SK-MEL-5 (cell line): ENCODE measurements around the gene CLTC. TPM values are rescaled to one million over a fixed set of nuclear protein-coding genes. Genes with fewer than 3 reads are reported as not detected.
"Not testable (repeated sequence)": the region's sequence is repeated elsewhere in the genome, so short reads cannot be mapped to it uniquely, and the experiment has no call there.

Experiments
- DNase-seq: peaks from one replicate; pipeline ENCODE4 v3.0.0-alpha.2; 2016; ENCODE audit warnings: low read depth, low spot score
- in situ Hi-C: cut with HindIII; loops from 2 replicates; pipeline ENCODE4 v1.10.0; 2016; ENCODE audit warnings: low sequenced_read_pairs, high pct_unique_total_duplicates, low pct_unique_long_range_greater_than_20kb
- polyA plus RNA-seq, 2 experiments: library from polyadenylated mRNA; depleted of rRNA; stranded (reverse); fragments of >200 nt; gene quantifications; 2 replicates each; pipeline ENCODE4 v1.2.3, GENCODE V29; 2015
- total RNA-seq: library from RNA; depleted of rRNA; stranded (reverse); fragments of >200 nt; shearing (Covaris generic); gene quantifications from 2 replicates; pipeline ENCODE4 v1.2.3, GENCODE V29; 2014; rRNA removed

The CLTC gene
- total RNA-seq, result 471 and 485 TPM in 2 replicates
- 402 and 619 TPM in 2 replicates for polyA plus RNA-seq (2015; cell fraction: cytosol; rRNA removed)
- polyA plus RNA-seq (2015; cell fraction: nucleus; rRNA removed), result 214 and 271 TPM in 2 replicates

DNA sequence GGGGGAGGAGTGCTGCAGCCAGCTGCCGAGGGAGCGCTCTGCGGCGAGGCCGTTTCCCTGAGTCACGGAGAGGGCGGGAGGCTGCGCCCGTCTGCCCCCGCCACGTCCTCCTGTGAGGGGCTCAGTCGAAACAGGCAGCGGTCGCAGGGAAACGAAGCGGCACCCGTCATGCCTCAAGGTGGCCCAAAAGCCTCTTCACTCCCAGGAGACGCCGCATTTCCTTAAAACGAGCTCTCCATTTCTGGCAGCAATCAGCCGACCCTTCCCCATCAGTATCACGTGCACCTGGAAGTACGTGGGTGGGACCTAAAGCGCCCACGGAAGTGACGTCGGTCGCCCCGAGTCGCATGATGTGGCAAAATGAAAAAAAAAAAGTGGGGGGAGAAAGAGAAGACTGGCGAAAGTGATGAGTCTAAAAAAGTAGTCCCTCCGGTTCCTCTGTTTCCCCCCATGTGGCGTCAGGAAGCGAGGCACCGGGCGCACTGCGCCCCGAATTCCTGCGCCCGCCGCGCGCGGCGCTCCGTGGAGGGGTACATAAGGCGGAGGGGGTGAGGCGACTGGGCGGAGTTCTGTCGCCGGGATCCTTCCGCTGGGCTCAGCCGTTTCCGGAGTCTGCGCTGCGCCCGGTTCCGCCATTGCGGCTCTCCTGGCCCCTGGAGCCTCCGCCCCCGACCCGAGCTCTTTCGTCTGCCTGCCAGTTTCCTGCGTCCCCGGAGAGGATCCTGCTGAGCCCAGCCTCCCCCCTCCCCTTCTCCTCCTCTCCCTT is at the start of gene CLTC:
TSS of gene CLTC (plus strand) at position 598 of the 766 bp plus-strand sequence. CDS start 237 bp downstream, outside the sequence.
- DNase-seq, result peak; percentile 99
- in situ Hi-C loops, result loop anchor here (5.0 kb wide), 1 partner anchor 43 kb away; no protein-coding TSS in a partner anchor

- in situ Hi-C loops, result no loop called here
- DNase-seq, result no peak
Measured at GRCh38 chr17:59572301-59572924, 47.3 kb upstream of the CLTC start.

DNA sequence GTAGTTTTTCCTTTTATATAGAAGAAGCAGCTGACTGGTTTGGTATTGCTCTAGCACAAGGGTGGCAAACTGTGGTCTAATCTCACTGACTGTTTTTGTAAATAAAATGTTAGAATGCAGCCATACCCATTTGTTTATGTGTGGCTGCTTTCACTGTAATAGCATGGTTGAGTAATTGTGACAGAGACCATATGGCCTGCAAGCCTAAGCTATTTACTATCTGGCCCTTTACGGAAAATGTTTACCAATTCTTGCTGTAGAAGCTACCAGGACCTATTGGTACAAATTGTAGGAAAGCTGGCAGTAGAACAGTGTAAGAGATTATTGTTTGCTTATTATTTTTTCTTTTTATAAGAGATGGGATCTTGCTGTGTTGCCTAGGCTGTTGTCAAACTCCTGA is 35.5 kb upstream of the CLTC start:
- DNase-seq, in situ Hi-C loops: not testable (repeated sequence)

DNA sequence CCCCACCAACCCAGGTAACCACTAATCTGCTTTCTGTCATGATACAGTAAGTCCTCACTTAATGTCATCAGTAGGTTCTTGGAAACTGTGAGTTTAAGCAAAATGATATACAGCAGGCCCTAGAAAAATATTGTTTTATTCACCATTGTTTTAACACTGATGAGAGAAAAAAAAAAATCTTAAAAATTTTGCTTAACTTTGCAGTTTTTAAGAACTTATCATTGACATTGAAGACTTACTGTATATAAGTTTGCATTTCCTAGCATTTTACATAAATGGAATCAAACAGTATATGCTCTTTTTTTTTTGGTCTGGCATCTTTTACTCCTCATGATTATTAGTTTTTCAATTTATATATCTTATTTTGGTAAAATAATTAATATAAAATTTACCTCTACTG is 19.5 kb upstream of the CLTC start:
- in situ Hi-C loops, result no loop called here
- no peak for DNase-seq

GRCh38 chr17:59601130-59601529 is 18.6 kb upstream of the CLTC start:
- no peak for DNase-seq
- in situ Hi-C loops, result no loop called here

DNA sequence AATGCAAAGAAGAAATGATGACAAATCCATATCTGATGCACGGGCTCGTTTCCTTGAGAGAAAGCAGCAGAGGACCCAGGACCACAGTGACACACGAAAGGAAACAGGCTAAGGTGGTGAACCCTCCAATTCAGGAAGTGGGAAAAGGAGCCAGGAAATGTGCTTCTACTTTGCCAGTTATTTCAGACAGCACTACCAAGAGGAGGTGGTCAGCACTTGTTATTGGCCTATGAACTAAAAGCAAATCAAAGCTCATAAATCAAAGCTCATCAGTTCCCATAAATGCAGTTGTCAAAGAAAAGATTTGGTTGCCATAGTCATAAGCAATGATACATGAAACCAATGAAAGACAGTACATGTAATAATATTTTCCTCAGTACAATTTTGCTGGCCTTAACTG is 12.6 kb upstream of the CLTC start:
- in situ Hi-C loops, result no loop called here

DNA sequence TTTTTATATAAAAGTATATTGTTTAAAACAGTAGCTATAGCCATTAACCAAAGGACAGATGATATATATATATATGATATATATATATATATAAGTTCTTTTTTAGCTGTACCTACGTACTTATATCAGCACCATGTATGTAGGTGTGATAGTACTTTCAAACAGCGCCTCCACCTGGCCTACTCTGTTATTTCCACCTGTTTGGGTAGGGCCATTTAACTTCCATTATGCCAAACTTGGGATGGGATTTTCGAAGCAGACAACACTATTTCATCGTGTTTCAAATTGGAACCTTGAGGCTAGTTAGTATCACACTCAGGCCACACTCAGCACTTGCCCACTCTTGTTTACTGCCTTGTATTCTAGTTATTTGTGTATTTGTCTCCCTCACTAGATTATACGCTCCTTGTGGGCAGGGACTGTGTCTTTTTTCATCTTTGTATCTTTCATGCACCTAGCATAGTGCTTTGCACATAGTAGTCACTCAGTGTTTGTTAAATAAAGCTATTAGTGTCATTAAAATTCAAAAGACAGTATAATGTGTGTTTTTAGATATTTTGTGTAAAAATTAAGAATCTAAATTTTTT is 11.8 kb upstream of the CLTC start:
- DNase-seq, result peak; percentile 71
- in situ Hi-C loops, result no loop called here

More for the DNA sequence above, 12.6 kb upstream of the CLTC start:
- DNase-seq, result no peak

GRCh38 chr17:59611503-59611902 is 8.2 kb upstream of the CLTC start:
- in situ Hi-C loops, result no loop called here
- DNase-seq, result no peak

DNA sequence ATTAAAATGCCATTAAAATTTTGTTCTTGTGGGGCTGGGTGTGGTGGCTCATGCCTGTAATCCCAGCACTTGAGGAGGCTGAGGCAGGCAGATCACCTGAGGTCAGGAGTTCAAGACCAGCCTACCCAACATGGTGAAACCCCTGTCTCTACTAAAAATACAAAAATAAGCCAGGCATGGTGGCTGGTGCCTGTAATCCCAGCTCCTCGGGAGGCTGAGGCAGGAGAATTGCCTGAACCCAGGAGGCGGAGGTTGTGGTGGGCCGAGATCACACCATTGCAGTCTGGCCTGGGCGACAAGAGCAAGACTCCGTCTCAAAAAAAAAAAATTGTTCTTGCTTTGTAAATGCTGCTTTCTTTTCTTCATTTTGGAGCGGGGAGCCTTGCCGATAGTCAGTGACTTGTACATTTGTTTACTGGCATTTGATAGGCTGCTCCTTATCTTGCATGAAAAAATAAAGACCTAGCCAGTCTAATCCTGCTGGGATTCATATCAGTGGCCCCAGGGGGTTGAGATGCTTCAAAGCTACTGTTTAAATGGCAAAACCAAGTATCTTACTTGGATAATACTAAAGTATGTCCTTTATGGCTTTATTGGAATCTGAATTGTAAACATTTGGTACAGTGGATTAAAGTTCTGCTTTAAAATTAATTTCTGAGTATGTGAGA is 3.3 kb upstream of the CLTC start:
- in situ Hi-C loops, result no loop called here
- no peak for DNase-seq

DNA sequence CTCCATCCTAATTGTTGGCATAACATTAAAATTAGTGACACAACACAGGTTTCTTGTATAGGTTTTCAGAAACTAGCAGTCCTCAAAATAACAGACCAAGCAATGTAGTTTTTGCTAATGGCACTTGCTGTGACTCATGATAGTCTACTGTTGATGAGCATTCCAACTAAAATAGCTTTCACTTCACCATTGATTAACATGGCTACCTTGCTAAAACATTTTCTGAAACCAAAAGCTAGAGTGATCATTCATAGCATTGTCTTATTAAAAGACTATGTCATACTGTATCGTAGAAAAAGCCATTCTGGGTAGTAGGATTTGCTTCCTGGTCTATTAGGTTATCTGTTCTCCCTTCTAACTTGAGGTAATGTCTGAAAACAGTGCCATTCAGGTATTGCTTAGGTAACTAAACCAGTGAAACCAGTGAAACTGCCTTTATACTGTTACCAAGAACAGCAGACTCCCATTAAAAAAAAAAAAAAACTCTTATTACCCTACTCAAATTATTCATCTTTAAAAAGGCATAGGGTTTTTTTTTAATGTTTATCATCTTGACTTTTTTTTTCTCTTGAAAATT is 2.5 kb upstream of the CLTC start:
- in situ Hi-C loops, result no loop called here
- no peak for DNase-seq

GRCh38 chr17:59619035-59619297 is 729 bp upstream of the CLTC start:
- no peak for DNase-seq
- in situ Hi-C loops, result no loop called here

GRCh38 chr17:59620064-59620359 is 317 bp downstream of the CLTC start:
- no peak for DNase-seq
- in situ Hi-C loops, result loop anchor here (5.0 kb wide), 1 partner anchor 42 kb away; no protein-coding TSS in a partner anchor

- DNase-seq, result peak; percentile 83
Measured at GRCh38 chr17:59620518-59621259, 994 bp downstream of the CLTC start.

DNA sequence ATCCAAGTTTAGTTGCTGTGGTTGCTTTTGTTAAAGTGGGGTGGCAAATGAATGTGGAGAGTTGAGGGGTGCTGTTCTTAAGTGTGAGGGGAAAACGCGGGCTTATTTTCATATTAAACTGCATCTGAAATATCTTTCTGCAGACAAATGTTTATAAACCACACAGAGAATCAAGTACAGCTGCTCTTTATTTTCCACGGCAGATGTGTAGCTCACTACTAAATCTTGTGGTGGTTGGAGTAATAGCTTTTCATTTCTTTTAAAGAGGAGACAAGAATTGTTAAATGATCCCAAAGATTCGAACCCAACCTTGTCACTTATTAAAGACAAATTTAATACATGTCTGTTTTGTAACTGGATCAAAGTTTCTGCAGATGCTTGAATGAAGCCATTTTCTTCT is 2.1 kb downstream of the CLTC start:
- DNase-seq, result no peak
- in situ Hi-C loops, result loop anchor here (5.0 kb wide), 1 partner anchor 41 kb away; no protein-coding TSS in a partner anchor

More at GRCh38 chr17:59620518-59621259, 994 bp downstream of the CLTC start:
- in situ Hi-C loops, result loop anchor here (5.0 kb wide), 1 partner anchor 42 kb away; no protein-coding TSS in a partner anchor

- in situ Hi-C loops, result loop anchor here (5.0 kb wide), 1 partner anchor 39 kb away; no protein-coding TSS in a partner anchor
- no peak for DNase-seq
Measured at GRCh38 chr17:59623151-59623550, 3.5 kb downstream of the CLTC start.

DNA sequence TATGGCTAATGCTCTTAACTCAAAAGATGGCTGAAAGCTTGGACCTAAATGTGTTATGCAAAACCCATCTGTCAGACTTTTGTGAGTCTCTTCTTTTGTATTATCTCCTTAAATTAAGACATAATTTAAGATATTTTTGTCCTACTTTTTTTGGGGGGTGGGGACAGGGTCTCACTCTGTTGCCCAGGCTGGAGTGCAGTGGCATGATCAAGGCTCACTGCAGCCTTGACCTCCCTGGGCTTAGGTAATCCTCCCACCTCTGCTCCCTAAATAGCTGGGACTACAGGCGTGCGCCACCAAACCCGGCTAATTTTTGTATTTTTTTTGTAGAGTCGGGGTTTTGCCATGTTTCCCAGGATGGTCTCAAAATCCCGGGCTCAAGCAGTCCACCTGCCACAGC is 7.1 kb downstream of the CLTC start:
- in situ Hi-C loops, result no loop called here
- no peak for DNase-seq

DNA sequence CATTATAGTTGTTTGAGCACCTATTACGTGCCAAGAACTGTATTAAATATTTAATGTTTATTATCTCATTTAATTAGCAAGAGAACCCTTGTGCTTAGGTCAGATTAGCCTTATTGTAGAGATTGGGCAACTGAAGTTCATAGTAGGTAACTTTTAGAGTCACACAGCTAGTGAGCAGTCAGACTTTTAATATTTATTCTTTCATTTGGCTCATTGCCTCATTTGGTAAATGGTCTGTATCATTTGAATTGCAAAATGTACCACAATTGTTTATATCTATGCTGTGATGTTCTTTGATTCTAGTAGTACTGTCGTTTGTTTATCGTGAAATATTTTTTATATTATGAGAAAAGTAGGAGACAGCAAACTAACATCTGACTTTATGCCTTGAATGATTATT is 7.6 kb downstream of the CLTC start:
- in situ Hi-C loops, result no loop called here
- no peak for DNase-seq
